IPS DF 6.9 (cell line): ENCODE measurements around the gene PRSS3.
"Not testable (repeated sequence)": the region's sequence is repeated elsewhere in the genome, so short reads cannot be mapped to it uniquely, and the experiment has no call there.

Source experiments
- DNase-seq: peaks from one replicate; pipeline ENCODE4 v3.0.0-alpha.2; 2013; ENCODE audit warnings: low read depth, low spot score
- H3K27ac ChIP-seq: one replicate; pipeline ENCODE4 v1.5.1; 2013; ENCODE audit warnings: low read length, control low read depth
- H3K27me3 ChIP-seq: 2 replicates; pipeline ENCODE4 v1.6.1; 2013; ENCODE audit warnings: mild to moderate bottlenecking, low read length; ENCODE audit not compliant: control insufficient read depth, insufficient read depth
- H3K36me3 ChIP-seq: 2 replicates; pipeline ENCODE4 v1.6.1; 2013; ENCODE audit warnings: low read length; ENCODE audit not compliant: control insufficient read depth, insufficient read depth
- H3K4me1 ChIP-seq: 2 replicates; pipeline ENCODE4 v1.6.1; 2013; ENCODE audit warnings: low read length; ENCODE audit not compliant: control insufficient read depth, insufficient read depth
- H3K4me3 ChIP-seq: 2 replicates; pipeline ENCODE4 v1.5.1; 2013; ENCODE audit warnings: mild to moderate bottlenecking, low read length
- H3K9me3 ChIP-seq: 2 replicates; pipeline ENCODE4 v1.6.1; 2013; ENCODE audit warnings: low read length, inconsistent platforms; ENCODE audit not compliant: control insufficient read depth, insufficient read depth
- WGBS: extraction: QIAGEN DNeasy Blood & Tissue Kit; methylation state at CpG from one replicate; pipeline ENCODE4 v1.1.7; 2013; ENCODE audit warnings: mixed read lengths, missing lambda C conversion rate; ENCODE audit not compliant: insufficient read length, insufficient coverage; 5-methylcytosine and 5-hydroxymethylcytosine counted together

PRSS3 gene

DNA sequence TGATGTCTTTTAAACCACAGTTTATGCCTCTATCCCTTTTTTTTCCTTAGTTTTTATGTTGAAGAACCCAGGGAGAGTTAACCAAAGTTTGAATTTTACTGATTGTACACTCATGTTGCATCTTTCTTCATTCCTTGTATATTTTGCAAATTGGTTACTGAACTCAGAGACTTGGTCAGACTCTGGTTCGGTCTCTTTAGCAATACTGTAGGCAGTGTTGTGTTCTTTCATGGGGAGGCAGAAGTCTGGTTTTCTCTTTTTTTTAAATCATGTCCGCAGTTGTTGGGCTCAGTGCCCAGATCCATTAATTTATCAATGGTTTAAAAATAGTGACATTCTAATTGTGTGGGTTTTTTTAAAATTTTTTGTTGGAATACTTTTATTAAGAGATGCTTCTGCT lies 45.0 kb downstream of the PRSS3 start:
- no peak overlapping the region for H3K27ac ChIP-seq
- no peak for DNase-seq
- WGBS: no CpG with 5 or more reads among the region's 2 CpGs
- H3K36me3 ChIP-seq: no peaks in the 10 kb centered on the region
- H3K4me3 ChIP-seq: no peak overlapping the region
- no peaks in the 10 kb centered on the region for H3K4me1 ChIP-seq
- no peaks in the 10 kb centered on the region for H3K27me3 ChIP-seq
- H3K9me3 ChIP-seq: no peaks in the 10 kb centered on the region

GRCh38 chr9:33843312-33843961 lies 48.1 kb downstream of the PRSS3 start:
- no CpG with 5 or more reads among the region's 5 CpGs for WGBS
- H3K9me3 ChIP-seq: no peaks in the 10 kb centered on the region
- H3K27me3 ChIP-seq: no peaks in the 10 kb centered on the region
- H3K27ac ChIP-seq: no peak overlapping the region
- no peak overlapping the region for H3K4me3 ChIP-seq
- H3K4me1 ChIP-seq: no peaks in the 10 kb centered on the region
- no peak for DNase-seq
- H3K36me3 ChIP-seq: no peaks in the 10 kb centered on the region

GRCh38 chr9:33846231-33846630 lies 50.9 kb downstream of the PRSS3 start:
- DNase-seq: no peak
- H3K9me3 ChIP-seq: no peaks in the 10 kb centered on the region
- no CpG with 5 or more reads among the region's 4 CpGs for WGBS
- H3K36me3 ChIP-seq: no peaks in the 10 kb centered on the region
- H3K27me3 ChIP-seq: no peaks in the 10 kb centered on the region
- no peak overlapping the region for H3K4me3 ChIP-seq
- H3K4me1 ChIP-seq: no peaks in the 10 kb centered on the region
- H3K27ac ChIP-seq: no peak overlapping the region

DNA sequence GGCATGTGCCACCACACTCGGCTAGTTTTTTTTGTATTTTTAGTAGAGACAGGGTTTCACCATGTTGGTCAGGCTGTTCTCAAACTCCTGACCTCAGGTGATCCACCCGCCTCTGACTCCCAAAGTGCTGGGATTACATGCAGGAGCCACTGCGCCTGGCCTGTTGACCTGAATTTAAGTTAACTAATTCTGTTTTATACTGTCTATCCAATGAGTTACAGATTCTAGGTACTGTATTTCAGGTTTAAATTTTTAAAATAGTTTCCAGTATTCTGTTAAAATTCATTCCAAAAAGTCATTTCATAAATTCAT lies 52.5 kb downstream of the PRSS3 start:
- not testable (repeated sequence) for H3K27ac ChIP-seq, H3K9me3 ChIP-seq, H3K27me3 ChIP-seq, DNase-seq, H3K36me3 ChIP-seq, H3K4me3 ChIP-seq, H3K4me1 ChIP-seq
- no CpG with 5 or more reads among the region's 3 CpGs for WGBS
